Skeletal muscle tissue (tissue), 4 donors: ENCODE results near the gene DDHD1. TPM values are rescaled to one million over a fixed set of nuclear protein-coding genes. Genes with fewer than 3 reads are reported as not detected.

Experiments
- H3K27ac ChIP-seq: one replicate; pipeline ENCODE4 v1.7.0; 2013; ENCODE audit warnings: mild to moderate bottlenecking, low read depth, low read length, inconsistent platforms
- H3K27me3 ChIP-seq, 3 donors: one replicate each; pipeline ENCODE4 v1.7.0; 2013; ENCODE audit warnings: low read length in 3 of 3; ENCODE audit not compliant: control insufficient read depth in 3 of 3, insufficient read depth in 3 of 3
- H3K36me3 ChIP-seq, 3 donors: one replicate each; pipeline ENCODE4 v1.7.0; 2013; ENCODE audit warnings: low read length in 3 of 3; ENCODE audit not compliant: control insufficient read depth in 3 of 3, insufficient read depth in 3 of 3
- H3K4me1 ChIP-seq, 3 donors: one replicate each; pipeline ENCODE4 v1.7.0; 2013; ENCODE audit warnings: low read length in 3 of 3, mild to moderate bottlenecking in 3 of 3; ENCODE audit not compliant: control insufficient read depth in 3 of 3, insufficient read depth in 3 of 3
- H3K4me3 ChIP-seq, 3 donors: one replicate each; pipeline ENCODE4 v1.7.0; 2013; ENCODE audit warnings: low read length in 3 of 3
- H3K9ac ChIP-seq, 3 donors: one replicate each; pipeline ENCODE4 v1.7.0; 2013; ENCODE audit warnings: low read length in 3 of 3, mild to moderate bottlenecking in 3 of 3, moderate library complexity in 2 of 3, low read depth in 1 of 3
- H3K9me3 ChIP-seq, 3 donors: one replicate each; pipeline ENCODE4 v1.7.0; 2013; ENCODE audit warnings: low read length in 3 of 3; ENCODE audit not compliant: control insufficient read depth in 3 of 3
- total RNA-seq: library from RNA; depleted of rRNA; stranded (reverse); fragments of >200 nt; gene quantifications from one replicate; pipeline ENCODE4 v1.2.3, GENCODE V29; 2014
- donor health status: Osteomylitis.

The DDHD1 gene
- total RNA-seq, 1 donor from 2014 or later: 14.1 TPM

- no peaks in the 10 kb centered on the region for H3K27me3 ChIP-seq
- H3K4me3 ChIP-seq: no peak overlapping the region
- no peaks in the 10 kb centered on the region for H3K4me1 ChIP-seq
- H3K9me3 ChIP-seq: no peaks in the 10 kb centered on the region
- no peaks in the 10 kb centered on the region for H3K36me3 ChIP-seq
- no peak overlapping the region for H3K27ac ChIP-seq
- H3K9ac ChIP-seq: no peak overlapping the region
Observed at GRCh38 chr14:53062856-53063255, 90.3 kb downstream of the DDHD1 start.

- Histone ChIP-seq H3K9ac (no peak overlapping the region), H3K4me3 (no peak overlapping the region), H3K9me3 (no peaks in the 10 kb centered on the region), H3K36me3 (no peaks in the 10 kb centered on the region), H3K27me3 (no peaks in the 10 kb centered on the region), H3K4me1 (no peaks in the 10 kb centered on the region), H3K27ac (no peak overlapping the region)
Observed at GRCh38 chr14:53060046-53060445, 93.1 kb downstream of the DDHD1 start.

- Histone ChIP-seq H3K27me3 (no peaks in the 10 kb centered on the region), H3K27ac (no peak overlapping the region), H3K9me3 (no peaks in the 10 kb centered on the region), H3K36me3 (no peaks in the 10 kb centered on the region), H3K4me1 (no peaks in the 10 kb centered on the region), H3K4me3 (no peak overlapping the region), H3K9ac (no peak overlapping the region)
Observed at GRCh38 chr14:53055003-53055402, 98.1 kb downstream of the DDHD1 start.

GRCh38 chr14:53054457-53054856 lies 98.7 kb downstream of the DDHD1 start:
- Histone ChIP-seq H3K27me3 (no peaks in the 10 kb centered on the region), H3K9ac (no peak overlapping the region)

GRCh38 chr14:53048631-53049030 lies 104.5 kb downstream of the DDHD1 start:
- Histone ChIP-seq H3K9me3 (no peaks in the 10 kb centered on the region), H3K36me3 (peaks cover 0 to 5% (median 0%) of the 10 kb centered on the region in 3 donors), H3K9ac (no peak overlapping the region), H3K4me3 (no peak overlapping the region), H3K27ac (no peak overlapping the region), H3K27me3 (no peaks in the 10 kb centered on the region), H3K4me1 (no peaks in the 10 kb centered on the region)

More at GRCh38 chr14:53054457-53054856, 98.7 kb downstream of the DDHD1 start:
- no peaks in the 10 kb centered on the region for H3K36me3 ChIP-seq
- no peak overlapping the region for H3K27ac ChIP-seq
- H3K4me3 ChIP-seq: no peak overlapping the region
- H3K9me3 ChIP-seq: no peaks in the 10 kb centered on the region
- H3K4me1 ChIP-seq: no peaks in the 10 kb centered on the region

- no peak overlapping the region for H3K4me3 ChIP-seq
- no peaks in the 10 kb centered on the region for H3K9me3 ChIP-seq
- no peak overlapping the region for H3K27ac ChIP-seq
- H3K4me1 ChIP-seq: peaks cover 0 to under 1% (median 0%) of the 10 kb centered on the region in 3 donors
- no peaks in the 10 kb centered on the region for H3K27me3 ChIP-seq
- no peak overlapping the region for H3K9ac ChIP-seq
- peaks cover 0 to 5% (median 0%) of the 10 kb centered on the region in 3 donors for H3K36me3 ChIP-seq
Observed at GRCh38 chr14:53047307-53048069, 105.6 kb downstream of the DDHD1 start.

GRCh38 chr14:53044486-53044885 lies 108.6 kb downstream of the DDHD1 start:
- H3K27ac ChIP-seq: no peak overlapping the region
- H3K36me3 ChIP-seq: peaks cover 3 to 9% (median 7%) of the 10 kb centered on the region in 3 donors
- no peak overlapping the region for H3K9ac ChIP-seq
- peaks cover 0 to 6% (median 0%) of the 10 kb centered on the region in 3 donors for H3K4me1 ChIP-seq
- H3K27me3 ChIP-seq: no peaks in the 10 kb centered on the region
- no peak overlapping the region for H3K4me3 ChIP-seq
- no peaks in the 10 kb centered on the region for H3K9me3 ChIP-seq

- Histone ChIP-seq H3K4me1 (peaks cover 0 to 6% (median 0%) of the 10 kb centered on the region in 3 donors), H3K9ac (no peak overlapping the region), H3K4me3 (no peak overlapping the region)
Observed at GRCh38 chr14:53043027-53043581, 110.0 kb downstream of the DDHD1 start.

GRCh38 chr14:53042480-53042879 lies 110.6 kb downstream of the DDHD1 start:
- Histone ChIP-seq H3K4me3 (peak overlapping the region in 1 of 3 donors; percentile 45), H3K9ac (no peak overlapping the region), H3K27me3 (no peaks in the 10 kb centered on the region), H3K9me3 (no peaks in the 10 kb centered on the region), H3K36me3 (peaks cover 10 to 15% (median 12%) of the 10 kb centered on the region in 3 donors), H3K27ac (peak overlapping the region; percentile 21), H3K4me1 (peaks cover 0 to 6% (median 0%) of the 10 kb centered on the region in 3 donors)

More at GRCh38 chr14:53043027-53043581, 110.0 kb downstream of the DDHD1 start:
- H3K9me3 ChIP-seq: no peaks in the 10 kb centered on the region
- H3K27ac ChIP-seq: peak overlapping the region; percentile 21
- H3K36me3 ChIP-seq: peaks cover 10 to 15% (median 12%) of the 10 kb centered on the region in 3 donors
- no peaks in the 10 kb centered on the region for H3K27me3 ChIP-seq

- Histone ChIP-seq H3K4me1 (peaks cover 0 to 6% (median 0%) of the 10 kb centered on the region in 3 donors), H3K27me3 (no peaks in the 10 kb centered on the region), H3K4me3 (no peak overlapping the region), H3K27ac (no peak overlapping the region), H3K9me3 (no peaks in the 10 kb centered on the region), H3K36me3 (peaks cover 12 to 15% (median 12%) of the 10 kb centered on the region in 3 donors), H3K9ac (no peak overlapping the region)
Observed at GRCh38 chr14:53041067-53041466, 112.1 kb downstream of the DDHD1 start.
